HepG2 (cell line): ENCODE data around the gene SPINK9. TPM values are rescaled to one million over a fixed set of nuclear protein-coding genes. Genes with fewer than 3 reads are reported as not detected.

Source experiments
- ATAC-seq: fragments of 200-7000 bp; cut with Tn5 transposase; 3 replicates; pipeline ENCODE4 v1.9.1; 2020; ENCODE audit warnings: mild to moderate bottlenecking, moderate library complexity
- BruUV-seq: library from RNA; stranded (reverse); fragments of 400-500 nt; replicated peaks from 2 replicates; lab custom pipeline; 2021; lab: Mats Ljungman, UMichigan
- CTCF ChIA-PET: fragments of 300-600 bp; formaldehyde crosslinking; extraction: SDS; loops from one replicate; lab custom pipeline; 2021; ENCODE audit warnings: low total read pairs, inconsistent platforms, low intra/inter-chr PET ratio; lab: Yijun Ruan, JAX
- POLR2A ChIA-PET: fragments of 350-600 bp; sonication (Branson Sonifier 250); formaldehyde crosslinking; loops from one replicate; lab custom pipeline; 2020; ENCODE audit warnings: antibody characterized with exemption, inconsistent platforms; lab: Yijun Ruan, JAX
- DNase-seq: peaks from one replicate; pipeline ENCODE4 v3.0.0-alpha.2; 2015; ENCODE audit warnings: low spot score
- FAIRE-seq: peaks from 3 replicates; lab custom pipeline; 2011; peaks lifted over from hg19 to GRCh38; lab: Jason Lieb, UNC
- H2AFZ ChIP-seq: one replicate; pipeline ENCODE4 v1.6.1; 2011; ENCODE audit warnings: low read length, inconsistent platforms
- H3K27ac ChIP-seq: fragments of 300-600 bp; 3 replicates; pipeline ENCODE4 v1.8.0; 2011; ENCODE audit warnings: mixed run types, mild to moderate bottlenecking, mixed read lengths, low read length, inconsistent platforms; ENCODE audit not compliant: insufficient read depth; ENCODE audit errors: extremely low read length
- H3K27me3 ChIP-seq, 2 experiments: fragments of 200-600 bp in 1 of 2; 2 replicates in 1 of 2; 3 replicates in 1 of 2; pipeline versions ENCODE4 v1.6.0 to v1.8.0; 2011; ENCODE audit warnings: low read length in 2 of 2, mild to moderate bottlenecking in 2 of 2, moderate library complexity in 2 of 2, inconsistent platforms in 1 of 2; ENCODE audit not compliant: insufficient read depth in 2 of 2, control insufficient read depth in 1 of 2
- H3K36me3 ChIP-seq, 2 experiments: fragments of 200-600 bp in 1 of 2; replicated peaks in 1 of 2; 2 replicates in 1 of 2; 3 replicates in 1 of 2; pipeline versions ENCODE4 v1.5.1 to v1.8.0; 2011; ENCODE audit warnings: low read length in 2 of 2, inconsistent platforms in 1 of 2; ENCODE audit not compliant: insufficient read depth in 2 of 2, control insufficient read depth in 1 of 2
- H3K4me1 ChIP-seq: 2 replicates; pipeline ENCODE4 v1.5.1; 2012; ENCODE audit warnings: low read length, inconsistent platforms; ENCODE audit not compliant: insufficient read depth
- H3K4me2 ChIP-seq: 2 replicates; pipeline ENCODE4 v1.6.0; 2011; ENCODE audit warnings: low read depth, low read length, inconsistent platforms
- H3K4me3 ChIP-seq, 3 experiments: fragments of 200-600 bp in 1 of 3; sonication (generic), shearing (Covaris generic) in 1 of 3; replicated peaks in 1 of 3; 2 replicates each; pipeline ENCODE4 v1.5.1; 2011 to 2016; ENCODE audit warnings: low read length in 3 of 3, inconsistent platforms in 2 of 3, low read depth in 2 of 3, mild to moderate bottlenecking in 2 of 3, control low read depth in 1 of 3, mixed read lengths in 1 of 3; ENCODE audit not compliant: insufficient read depth in 1 of 3
- H3K79me2 ChIP-seq: one replicate; pipeline ENCODE4 v1.6.1; 2011; ENCODE audit warnings: low read length, inconsistent platforms; ENCODE audit not compliant: insufficient read depth
- H3K9ac ChIP-seq: 2 replicates; pipeline ENCODE4 v1.6.0; 2011; ENCODE audit warnings: mild to moderate bottlenecking, low read depth, low read length, inconsistent platforms; ENCODE audit not compliant: insufficient read depth
- H3K9me3 ChIP-seq: 2 replicates; pipeline ENCODE4 v1.5.1; 2012; ENCODE audit warnings: mild to moderate bottlenecking, low read length
- H4K20me1 ChIP-seq: 2 replicates; pipeline ENCODE4 v1.6.0; 2011; ENCODE audit warnings: inconsistent platforms, mild to moderate bottlenecking, low read length, moderate library complexity; ENCODE audit not compliant: insufficient read depth
- FOSL2 ChIP-seq: sonication (generic); formaldehyde crosslinking; IDR thresholded peaks from 2 replicates; pipeline ENCODE4 v1.4.0; 2020; ENCODE audit warnings: missing genetic modification reagents
- HNRNPL ChIP-seq: fragments of 200-400 bp; formaldehyde crosslinking; IDR thresholded peaks from 2 replicates; pipeline ENCODE4 v1.6.1; 2017; ENCODE audit warnings: mild to moderate bottlenecking, low read depth, low read length
- HNRNPLL ChIP-seq: fragments of 200-400 bp; formaldehyde crosslinking; IDR thresholded peaks from 2 replicates; pipeline ENCODE4 v1.6.1; 2017; ENCODE audit warnings: mild to moderate bottlenecking, low read depth, low read length; ENCODE audit not compliant: poor library complexity, severe bottlenecking
- NFATC3 ChIP-seq: sonication (generic); formaldehyde crosslinking; IDR thresholded peaks from 2 replicates; pipeline ENCODE4 v1.5.1; 2020; ENCODE audit warnings: mild to moderate bottlenecking, missing genetic modification reagents
- NFYC ChIP-seq: IDR thresholded peaks from 2 replicates; pipeline ENCODE4 v1.6.1; 2016; ENCODE audit warnings: missing genetic modification reagents, missing compliant biosample characterization
- PBX3 ChIP-seq: sonication (generic); formaldehyde crosslinking; IDR thresholded peaks from 2 replicates; pipeline ENCODE4 v1.8.1; 2023; ENCODE audit warnings: missing genetic modification reagents, inconsistent platforms, borderline replicate concordance
- PHF21A ChIP-seq: sonication (generic); formaldehyde crosslinking; IDR thresholded peaks from 2 replicates; pipeline ENCODE4 v1.5.0; 2020; ENCODE audit warnings: mild to moderate bottlenecking, missing genetic modification reagents
- RXRB ChIP-seq: IDR thresholded peaks from 2 replicates; pipeline ENCODE4 v1.6.1; 2016; ENCODE audit warnings: borderline replicate concordance, missing genetic modification reagents, missing compliant biosample characterization
- SSRP1 ChIP-seq: IDR thresholded peaks from 2 replicates; pipeline ENCODE4 v1.6.1; 2016; ENCODE audit warnings: control low read depth
- STAG1 ChIP-seq: sonication (generic); formaldehyde crosslinking; IDR thresholded peaks from 2 replicates; pipeline ENCODE4 v1.4.0; 2020; ENCODE audit warnings: missing genetic modification reagents
- USF2 ChIP-seq, 2 experiments: sonication (generic) in 1 of 2; formaldehyde crosslinking in 1 of 2; IDR thresholded peaks; 2 replicates each; pipeline versions ENCODE4 v1.5.1 to v1.6.1; 2011 to 2020; ENCODE audit warnings: borderline replicate concordance in 1 of 2, low read depth in 1 of 2, low read length in 1 of 2, mild to moderate bottlenecking in 1 of 2, missing genetic modification reagents in 1 of 2, moderate library complexity in 1 of 2
- ZFY ChIP-seq: sonication (generic); formaldehyde crosslinking; IDR thresholded peaks from 2 replicates; pipeline ENCODE4 v1.4.0; 2020; ENCODE audit warnings: missing genetic modification reagents
- ZNF3 ChIP-seq: IDR thresholded peaks from 2 replicates; pipeline ENCODE4 v1.7.0; 2017; ENCODE audit warnings: inconsistent platforms
- ZNF331 ChIP-seq: sonication (generic); formaldehyde crosslinking; IDR thresholded peaks from 2 replicates; pipeline ENCODE4 v1.4.0; 2020; ENCODE audit warnings: missing genetic modification reagents
- whole genome bisulfite sequencing: methylation state at CpG from one replicate; pipeline ENCODE4 v1.1.6; 2017; ENCODE audit warnings: low lambda C conversion rate; 5-methylcytosine and 5-hydroxymethylcytosine counted together
- in situ Hi-C: cut with HindIII; loops from 2 replicates; pipeline ENCODE4 v1.10.0; 2017; ENCODE audit warnings: low pct_unique_long_range_greater_than_20kb; ENCODE audit not compliant: extremely low pct_ligation_motif_present
- intact Hi-C: fragments of 100-400 bp; cut with micrococcal nuclease; formaldehyde crosslinking; loops from one replicate; pipeline ENCODE4 v1.10.0; 2022; ENCODE audit not compliant: unreplicated experiment
- polyA plus RNA-seq, 8 experiments: library from polyadenylated mRNA; depleted of rRNA in 3 of 8; stranded (reverse) in 7 of 8; unstranded in 1 of 8; fragments of >200 nt; fragmentation: Illumina TruSeq in 4 of 8; extraction: Trizol in 4 of 8; gene quantifications; 2 replicates each; pipeline versions ENCODE4 v1.2.1 to v1.2.3, GENCODE V29; 2011 to 2016; ENCODE audit warnings: low read depth in 4 of 8, missing spikeins in 1 of 8, mixed read lengths in 1 of 8; ENCODE audit not compliant: insufficient read depth in 1 of 8
- total RNA-seq, 5 experiments: library from RNA; depleted of rRNA; stranded (reverse); fragments of >200 nt; fragmentation: Illumina TruSeq; extraction: Trizol; gene quantifications; 2 replicates each; pipeline ENCODE4 v1.2.3, GENCODE V29; 2016; ENCODE audit warnings: low read depth in 1 of 5
- TF ChIP-seq, protein P1 (sequence below): sonication (generic); formaldehyde crosslinking; IDR thresholded peaks from 2 replicates; pipeline ENCODE4 v1.4.0; 2020; ENCODE audit warnings: mild to moderate bottlenecking, missing genetic modification reagents, borderline replicate concordance
- TF ChIP-seq, protein P2 (sequence below): sonication (generic); formaldehyde crosslinking; IDR thresholded peaks from 2 replicates; pipeline ENCODE4 v1.4.0; 2020; ENCODE audit warnings: mild to moderate bottlenecking, missing genetic modification reagents

Gene SPINK9
- total and polyA plus RNA-seq, 2 of the 13 experiments (the other 11 are each of a cell fraction or from before 2014, with no cell fraction given), result not detected

GRCh38 chr5:148374690-148375360, 39.5 kb downstream of the SPINK9 start:
- Histone ChIP-seq H2AFZ (no peak overlapping the region), H3K36me3 (no peaks in the 10 kb centered on the region), H3K9ac (no peak overlapping the region), H3K27ac (no peak overlapping the region), H3K79me2 (no peaks in the 10 kb centered on the region), H3K4me1 (no peaks in the 10 kb centered on the region), H3K9me3 (no peaks in the 10 kb centered on the region), H4K20me1 (no peaks in the 10 kb centered on the region), H3K4me3 (no peak overlapping the region), H3K27me3 (no peaks in the 10 kb centered on the region), H3K4me2 (no peak overlapping the region)
- intact Hi-C loops, result loop anchor here (1.0 kb wide), 3 partner anchors 85 to 426 kb away; no protein-coding TSS in a partner anchor
- in situ Hi-C loops, result loop anchor here (10.0 kb wide), 2 partner anchors 200 to 420 kb away; no protein-coding TSS in a partner anchor
- ATAC-seq, result peak; percentile 100
- DNase-seq, result peak; percentile 72
- no TSS peak for BruUV-seq
- ChIA-PET CTCF (interaction anchor here (1.4 to 1.6 kb wide), 3 partner anchors 84 to 425 kb away, joined by 8 to 16 read pairs (median 12); no protein-coding TSS in a partner anchor), POLR2A (interaction anchor here (1.2 kb wide), 1 partner anchor 10 kb away, joined by 3 read pairs; no protein-coding TSS in a partner anchor)
- peak; percentile 72 for FAIRE-seq
- WGBS, result 0% methylated on average over 3 of the region's 3 CpGs
- TF ChIP-seq NFATC3 (CRISPR knock-in tag) (no peak), SSRP1 (no peak), ZNF331 (CRISPR knock-in tag) (peak; percentile 55; the same call in 1 of the 2 replicates), RXRB (peak; percentile 38; the same call in 1 of the 2 replicates), PBX3 (no peak), HNRNPLL (no peak), USF2 (IDR thresholded peaks at IDR 0.05; ENCODE audit: low read depth, low read length) (0 out of 2 replicates have a peak, but pooled peaks have one; percentile 38), USF2 (CRISPR knock-in tag; IDR thresholded peaks at IDR 0.05; ENCODE audit: borderline replicate concordance) (peak; percentile 58; the same call in 1 of the 2 replicates), NFYC (CRISPR knock-in tag) (no peak), HNRNPL (no peak), PHF21A (CRISPR knock-in tag) (no peak), ZFY (CRISPR knock-in tag) (no peak), ZNF3 (CRISPR knock-in tag) (peak; percentile 76), STAG1 (CRISPR knock-in tag) (peak; percentile 84), FOSL2 (CRISPR knock-in tag) (0 out of 2 replicates have a peak, but pooled peaks have one; percentile 25)
- TF ChIP-seq, protein P1, sequence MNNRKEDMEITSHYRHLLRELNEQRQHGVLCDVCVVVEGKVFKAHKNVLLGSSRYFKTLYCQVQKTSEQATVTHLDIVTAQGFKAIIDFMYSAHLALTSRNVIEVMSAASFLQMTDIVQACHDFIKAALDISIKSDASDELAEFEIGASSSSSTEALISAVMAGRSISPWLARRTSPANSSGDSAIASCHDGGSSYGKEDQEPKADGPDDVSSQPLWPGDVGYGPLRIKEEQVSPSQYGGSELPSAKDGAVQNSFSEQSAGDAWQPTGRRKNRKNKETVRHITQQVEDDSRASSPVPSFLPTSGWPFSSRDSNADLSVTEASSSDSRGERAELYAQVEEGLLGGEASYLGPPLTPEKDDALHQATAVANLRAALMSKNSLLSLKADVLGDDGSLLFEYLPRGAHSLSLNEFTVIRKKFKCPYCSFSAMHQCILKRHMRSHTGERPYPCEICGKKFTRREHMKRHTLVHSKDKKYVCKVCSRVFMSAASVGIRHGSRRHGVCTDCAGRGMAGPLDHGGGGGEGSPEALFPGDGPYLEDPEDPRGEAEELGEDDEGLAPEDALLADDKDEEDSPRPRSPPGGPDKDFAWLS, result no peak
- TF ChIP-seq, protein P2, sequence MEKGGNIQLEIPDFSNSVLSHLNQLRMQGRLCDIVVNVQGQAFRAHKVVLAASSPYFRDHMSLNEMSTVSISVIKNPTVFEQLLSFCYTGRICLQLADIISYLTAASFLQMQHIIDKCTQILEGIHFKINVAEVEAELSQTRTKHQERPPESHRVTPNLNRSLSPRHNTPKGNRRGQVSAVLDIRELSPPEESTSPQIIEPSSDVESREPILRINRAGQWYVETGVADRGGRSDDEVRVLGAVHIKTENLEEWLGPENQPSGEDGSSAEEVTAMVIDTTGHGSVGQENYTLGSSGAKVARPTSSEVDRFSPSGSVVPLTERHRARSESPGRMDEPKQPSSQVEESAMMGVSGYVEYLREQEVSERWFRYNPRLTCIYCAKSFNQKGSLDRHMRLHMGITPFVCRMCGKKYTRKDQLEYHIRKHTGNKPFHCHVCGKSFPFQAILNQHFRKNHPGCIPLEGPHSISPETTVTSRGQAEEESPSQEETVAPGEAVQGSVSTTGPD, result no peak
